OCI-M2 (cell line): ENCODE measurements around the gene ZNF292.
"Not testable (repeated sequence)": the region's sequence is repeated elsewhere in the genome, so short reads cannot be mapped to it uniquely, and the experiment has no call there.

Source experiments
- DNase-seq: peaks from one replicate; lab custom pipeline; 2025; ENCODE audit not compliant: unreplicated experiment; lab: John Stamatoyannopoulos, UW

The ZNF292 gene

DNA sequence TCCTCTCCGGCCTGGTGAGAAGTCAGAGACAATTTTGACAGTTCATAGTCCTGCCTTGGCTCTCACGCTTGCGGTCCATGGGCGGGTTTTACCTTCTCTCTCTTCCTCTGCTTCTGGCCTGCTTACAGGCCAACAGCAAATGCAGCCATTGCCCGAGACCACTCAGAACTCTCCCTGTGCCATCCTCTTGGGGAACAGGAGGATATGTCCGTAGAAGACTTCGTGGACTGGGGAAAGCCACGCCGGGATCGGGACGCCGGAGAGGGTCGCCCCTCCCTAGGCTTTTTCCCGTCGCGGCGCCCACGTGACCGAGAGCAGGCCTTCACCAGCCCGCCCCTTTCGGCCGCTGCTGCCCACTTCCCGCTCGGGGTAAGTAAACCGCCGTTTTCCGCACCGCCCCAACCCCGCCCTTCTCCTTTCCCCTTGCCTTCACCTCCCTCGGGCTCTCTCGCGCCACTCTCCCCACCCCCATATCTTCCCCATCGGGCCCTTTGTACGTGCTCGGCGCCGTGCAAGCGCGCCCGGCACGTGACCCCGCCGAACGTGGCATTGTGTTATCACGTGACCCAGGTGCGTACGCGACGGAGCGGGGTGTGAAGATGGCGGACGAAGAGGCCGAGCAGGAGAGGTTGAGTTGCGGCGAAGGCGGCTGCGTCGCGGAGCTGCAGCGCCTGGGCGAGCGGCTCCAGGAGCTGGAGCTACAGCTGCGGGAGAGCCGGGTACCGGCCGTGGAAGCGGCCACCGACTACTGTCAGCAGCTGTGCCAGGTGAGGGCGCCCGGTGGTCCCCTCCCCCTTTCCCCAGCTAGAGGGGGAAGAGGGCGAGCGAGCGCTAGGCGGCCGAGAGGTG, at the start of gene ZNF292:
Gene ZNF292 (plus strand): TSS at position 573 of the 849 bp plus-strand sequence. CDS start 27 bp downstream, at position 600.
- DNase-seq = peak; percentile 86

DNA sequence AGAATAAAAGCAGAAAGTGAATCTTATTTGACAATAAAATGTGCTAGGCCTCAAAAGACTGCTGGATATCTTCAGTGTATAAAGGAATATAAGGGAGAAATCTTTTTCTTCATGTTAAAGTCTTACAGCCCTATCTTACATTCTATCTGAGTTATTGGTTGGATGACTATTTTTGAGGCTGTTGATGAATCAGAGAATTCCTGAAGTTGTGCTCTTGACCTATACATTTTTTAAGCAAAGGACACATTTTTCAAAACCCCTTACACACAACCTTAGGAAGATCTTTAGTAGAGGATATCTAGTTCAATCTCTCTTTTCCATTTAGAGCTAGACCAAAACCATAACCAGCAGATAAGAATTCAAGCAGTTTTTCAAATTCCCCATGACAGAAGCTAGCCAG, 49.5 kb upstream of the ZNF292 start:
- no peak for DNase-seq

DNA sequence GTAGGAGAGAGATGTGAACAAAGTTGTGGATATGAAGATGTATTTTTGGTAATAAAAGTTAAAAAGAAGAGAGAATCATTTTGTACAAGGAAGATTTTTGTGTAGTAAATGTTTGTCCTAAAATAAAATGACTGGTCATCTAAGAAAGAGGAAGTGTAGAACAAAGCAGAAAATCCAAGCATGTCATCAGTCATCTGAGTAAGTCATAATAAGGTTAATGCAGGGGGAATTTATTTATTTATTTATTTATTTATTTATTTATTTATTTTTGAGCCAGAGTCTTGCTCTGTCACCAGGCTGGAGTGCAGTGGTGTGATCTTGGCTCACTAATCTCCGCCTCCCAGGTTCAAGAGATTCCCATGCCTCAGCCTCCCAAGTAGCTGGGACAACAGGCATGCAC, 44.7 kb upstream of the ZNF292 start:
- no peak for DNase-seq

DNA sequence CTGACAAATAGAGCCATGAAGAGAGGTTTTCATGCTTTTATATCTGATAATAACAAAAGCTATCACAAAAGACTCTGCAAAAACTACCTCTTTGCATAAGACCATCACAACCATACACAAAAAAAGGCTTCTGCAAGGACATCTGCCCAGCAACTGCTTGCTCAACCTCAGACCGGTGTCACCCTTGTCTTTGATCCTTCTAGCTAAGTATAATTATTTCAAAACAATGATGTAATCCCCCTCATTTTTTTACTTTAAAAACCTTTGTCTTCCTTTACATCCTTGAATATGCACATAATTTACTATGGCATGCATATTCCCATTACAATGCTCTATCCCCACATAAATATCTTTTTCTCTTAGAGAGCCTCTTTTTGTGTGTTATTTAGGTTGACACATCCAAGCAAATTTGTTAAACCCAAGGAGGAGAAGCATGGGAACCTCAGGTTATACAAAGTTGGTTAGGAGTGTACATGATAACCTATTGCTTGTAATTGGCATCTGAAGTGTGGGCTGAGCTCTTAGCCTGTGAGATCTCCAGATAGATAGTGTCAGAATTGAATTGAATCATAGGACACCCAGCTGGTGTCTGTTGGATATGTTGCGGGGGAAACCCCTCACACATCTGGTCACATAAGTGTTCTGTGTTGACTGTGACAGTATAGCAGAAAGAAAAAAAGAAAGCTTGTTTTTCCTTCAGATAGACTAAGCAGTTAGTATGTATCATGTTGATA, 39.8 kb upstream of the ZNF292 start:
- no peak for DNase-seq

DNA sequence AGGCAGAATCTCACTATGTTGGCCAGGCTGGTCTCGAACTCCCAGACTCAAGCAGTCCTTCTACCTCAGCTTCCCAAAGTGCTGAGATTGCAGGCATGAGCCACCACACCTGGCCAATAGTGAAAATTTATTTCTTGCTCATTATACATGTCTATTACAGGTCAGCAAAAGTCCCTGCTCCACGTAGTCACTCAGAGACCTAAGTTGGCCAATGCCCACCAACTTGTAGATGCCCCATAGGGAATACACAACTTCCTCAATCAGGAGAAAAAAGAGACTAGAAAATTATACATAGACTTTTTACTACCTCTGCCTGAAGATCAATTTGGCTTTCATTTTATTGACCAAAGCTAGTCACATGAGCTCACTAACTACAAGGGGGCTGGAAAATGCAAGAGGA, 38.4 kb upstream of the ZNF292 start:
- no peak for DNase-seq

DNA sequence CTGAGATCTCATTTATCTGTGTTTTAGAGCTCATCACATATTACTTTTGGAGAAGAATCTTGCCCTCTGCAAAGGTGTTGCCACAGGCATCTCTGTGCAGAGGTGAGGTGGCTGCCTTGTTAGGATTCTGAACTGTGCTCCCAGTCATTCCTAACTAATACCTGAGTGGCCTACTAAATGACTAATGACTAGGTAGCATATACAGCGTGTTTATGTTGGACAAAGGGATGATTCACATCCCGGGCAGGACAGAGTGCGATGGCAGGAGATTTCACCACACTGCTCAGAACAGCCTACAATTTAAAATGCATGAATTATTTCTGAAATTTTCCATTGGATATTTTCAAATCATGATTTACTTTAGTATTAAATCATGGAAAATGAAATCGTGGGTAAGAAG, 37.3 kb upstream of the ZNF292 start:
- DNase-seq = no peak

DNA sequence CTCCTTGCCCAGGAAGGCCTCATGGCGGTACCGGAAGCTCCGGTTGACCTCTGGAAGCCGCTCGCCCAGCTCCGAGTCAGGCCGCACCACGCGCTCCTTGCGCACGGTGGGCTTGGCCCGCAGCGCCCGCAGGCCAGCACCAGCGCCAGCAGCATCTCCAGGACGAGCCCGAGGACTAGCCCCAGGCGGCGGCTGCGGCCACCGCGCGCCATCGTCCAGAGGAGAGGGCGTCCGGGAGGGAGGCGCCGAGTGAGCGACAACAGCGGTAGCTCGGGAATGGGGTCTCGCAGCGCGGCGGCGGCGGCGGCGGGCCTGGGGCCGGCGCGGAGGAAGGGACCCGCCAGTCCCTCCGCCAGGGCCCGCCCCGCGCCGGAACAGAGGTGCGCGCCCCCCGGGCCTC, 32.9 kb upstream of the ZNF292 start:
- no peak for DNase-seq

DNA sequence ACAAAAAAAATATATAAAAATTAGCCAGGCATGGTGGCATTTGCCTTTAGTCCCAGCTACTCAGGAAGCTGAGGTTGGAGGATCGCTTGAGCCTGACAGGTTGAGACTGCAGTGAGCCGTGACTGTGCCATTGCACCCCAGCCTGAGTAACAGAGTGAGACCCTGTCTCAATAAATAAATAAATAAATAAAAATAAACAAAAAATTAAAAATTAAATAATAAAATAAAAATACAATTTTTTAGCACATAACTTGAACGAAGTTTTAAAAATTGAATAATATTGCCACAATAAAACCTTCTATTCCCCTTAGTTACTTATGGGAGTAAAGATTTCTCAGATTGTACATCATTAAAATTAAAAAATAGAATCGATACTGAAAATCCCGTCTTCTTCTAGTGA, 31.3 kb upstream of the ZNF292 start:
- no peak for DNase-seq

DNA sequence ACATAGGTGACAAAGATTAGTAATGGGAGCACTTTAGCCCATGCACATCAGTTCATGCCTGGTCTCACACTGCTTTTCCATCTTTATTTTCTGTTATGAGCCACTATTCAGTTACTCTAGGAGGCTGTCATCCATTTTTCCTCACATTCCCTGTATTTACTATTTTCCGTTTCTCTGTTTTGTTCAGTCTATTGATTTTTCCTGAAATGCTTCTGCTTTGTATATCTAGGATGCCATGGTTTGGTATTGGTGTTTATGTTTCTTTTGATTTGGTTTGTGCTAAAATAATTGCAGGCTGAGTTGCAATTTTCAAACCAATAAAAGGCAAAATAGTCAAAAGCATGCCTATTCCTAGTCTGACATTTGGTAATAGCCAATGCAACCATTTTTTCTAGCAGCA, 28.9 kb upstream of the ZNF292 start:
- no peak for DNase-seq

DNA sequence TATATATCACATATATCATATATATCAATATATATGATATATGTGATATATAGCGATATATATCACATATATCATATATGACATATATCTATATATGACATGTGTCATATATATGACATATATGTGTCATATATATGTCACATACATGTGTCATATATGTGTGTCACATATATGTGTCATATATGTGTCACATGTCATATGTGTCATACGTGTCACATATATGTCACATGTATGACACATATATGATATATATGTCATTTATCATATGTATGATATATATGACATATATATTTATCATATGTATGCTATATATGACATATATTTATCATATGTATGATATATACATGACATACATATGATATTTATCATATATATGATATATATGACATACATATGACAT, 27.6 kb upstream of the ZNF292 start:
- DNase-seq = no peak

DNA sequence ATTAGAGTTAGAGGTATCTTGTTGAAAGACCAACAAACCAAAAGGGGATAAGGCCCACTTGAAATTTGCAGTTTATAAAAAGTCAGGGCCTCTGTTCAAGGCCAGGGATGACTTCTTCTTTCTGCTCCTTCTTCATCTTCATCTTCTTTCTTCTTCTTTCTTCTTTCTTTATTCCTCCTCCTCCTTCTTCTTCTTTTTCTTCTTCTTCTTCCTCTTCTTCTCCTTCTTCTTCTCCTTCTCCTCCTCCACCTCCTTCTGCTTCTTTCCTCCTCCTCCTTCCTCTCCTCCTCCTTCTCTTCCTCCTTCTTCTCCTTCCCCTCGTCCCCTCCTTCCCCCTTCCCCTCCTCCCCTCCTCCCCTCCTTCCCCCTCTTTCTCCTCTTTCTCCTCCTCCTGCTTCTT, 18.4 kb upstream of the ZNF292 start:
- no peak for DNase-seq

DNA sequence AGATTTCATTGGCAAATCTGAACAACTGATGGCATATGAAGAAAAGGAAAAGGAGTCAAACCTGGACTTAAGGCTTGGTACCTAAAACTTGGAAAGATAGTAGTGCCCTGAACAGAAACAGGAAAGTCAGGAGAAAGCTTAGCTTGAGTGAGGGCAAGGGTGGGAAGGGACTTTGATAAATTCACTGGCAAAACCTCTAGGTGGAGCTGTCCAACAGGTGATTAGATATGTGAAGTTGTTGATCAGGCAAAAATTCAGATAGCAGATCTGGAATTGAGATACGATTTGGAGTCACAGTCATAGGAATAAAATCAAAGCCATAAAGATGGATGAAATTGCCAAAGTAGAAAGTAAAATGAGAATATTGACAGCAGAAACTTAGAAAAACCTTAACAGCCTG, 16.1 kb upstream of the ZNF292 start:
- no peak for DNase-seq

DNA sequence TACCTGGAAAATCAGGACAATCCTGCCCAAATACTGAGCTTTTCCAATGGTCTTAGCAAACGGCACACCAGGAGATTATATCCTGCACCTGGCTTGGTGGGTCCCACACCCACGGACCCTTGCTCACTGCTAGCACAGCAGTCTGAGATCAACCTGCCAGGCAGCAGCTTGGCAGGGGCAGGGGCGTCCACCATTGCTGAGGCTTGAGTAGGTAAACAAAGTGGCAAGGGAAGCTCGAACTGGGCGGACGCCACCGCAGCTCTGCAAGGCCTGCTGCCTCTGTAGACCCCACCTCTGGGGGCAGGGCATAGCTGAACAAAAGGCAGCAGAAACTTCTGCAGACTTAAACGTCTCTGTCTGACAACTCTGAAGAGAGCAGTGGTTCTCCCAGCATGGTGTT, 15.4 kb upstream of the ZNF292 start:
- not testable (repeated sequence) for DNase-seq

DNA sequence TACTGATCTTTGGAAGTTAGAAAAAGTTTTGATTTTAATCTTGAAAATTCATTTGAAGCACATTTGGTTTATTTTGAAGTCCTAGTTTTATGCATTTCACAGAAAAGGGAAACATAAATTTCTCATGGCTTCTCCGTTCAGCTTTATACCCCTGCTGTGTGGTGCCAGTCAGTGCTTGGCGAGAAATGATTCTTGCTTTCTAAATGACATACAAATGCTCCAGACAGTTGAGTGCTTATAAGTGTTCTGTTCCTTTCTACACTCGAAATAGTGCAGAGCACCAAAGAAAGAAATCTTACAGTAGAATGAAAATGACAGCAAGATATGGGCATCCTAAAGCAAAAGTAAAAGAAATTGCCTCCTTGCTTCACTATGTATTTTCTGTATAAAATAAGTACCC, 9.0 kb upstream of the ZNF292 start:
- no peak for DNase-seq

DNA sequence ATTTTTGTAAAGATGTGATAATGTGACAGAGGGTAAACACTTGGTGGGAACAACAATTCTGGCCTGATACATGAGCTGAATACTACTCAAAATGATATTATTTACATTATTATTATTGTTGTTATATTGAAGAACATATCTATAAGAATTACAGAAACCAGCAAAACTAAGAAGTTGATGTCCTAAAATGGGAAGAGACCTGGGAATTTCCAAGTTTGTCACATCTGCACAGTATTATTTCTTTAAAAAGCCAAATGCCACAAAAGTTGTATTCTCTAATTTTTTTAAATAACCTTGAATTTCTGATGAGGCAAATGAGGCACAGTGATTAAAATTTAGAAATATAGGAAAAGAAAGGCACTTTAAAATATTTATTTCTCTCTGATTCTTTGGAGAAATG, 5.0 kb upstream of the ZNF292 start:
- no peak for DNase-seq

DNA sequence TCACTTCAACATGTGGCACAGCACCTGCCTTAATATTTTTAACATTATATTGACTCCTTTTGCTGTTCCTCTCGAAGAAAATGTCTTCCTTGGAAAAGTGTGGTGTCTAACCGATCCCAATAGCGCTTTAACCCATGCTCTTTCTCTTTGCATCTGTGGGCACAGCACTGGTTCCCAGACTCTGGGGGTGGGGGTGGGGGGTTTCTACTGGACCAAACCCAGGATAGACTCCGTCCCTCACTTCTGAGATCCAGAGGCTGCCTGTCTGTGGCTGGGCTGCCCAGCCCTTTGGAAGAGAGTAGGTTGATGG, 3.9 kb upstream of the ZNF292 start:
- DNase-seq = no peak

DNA sequence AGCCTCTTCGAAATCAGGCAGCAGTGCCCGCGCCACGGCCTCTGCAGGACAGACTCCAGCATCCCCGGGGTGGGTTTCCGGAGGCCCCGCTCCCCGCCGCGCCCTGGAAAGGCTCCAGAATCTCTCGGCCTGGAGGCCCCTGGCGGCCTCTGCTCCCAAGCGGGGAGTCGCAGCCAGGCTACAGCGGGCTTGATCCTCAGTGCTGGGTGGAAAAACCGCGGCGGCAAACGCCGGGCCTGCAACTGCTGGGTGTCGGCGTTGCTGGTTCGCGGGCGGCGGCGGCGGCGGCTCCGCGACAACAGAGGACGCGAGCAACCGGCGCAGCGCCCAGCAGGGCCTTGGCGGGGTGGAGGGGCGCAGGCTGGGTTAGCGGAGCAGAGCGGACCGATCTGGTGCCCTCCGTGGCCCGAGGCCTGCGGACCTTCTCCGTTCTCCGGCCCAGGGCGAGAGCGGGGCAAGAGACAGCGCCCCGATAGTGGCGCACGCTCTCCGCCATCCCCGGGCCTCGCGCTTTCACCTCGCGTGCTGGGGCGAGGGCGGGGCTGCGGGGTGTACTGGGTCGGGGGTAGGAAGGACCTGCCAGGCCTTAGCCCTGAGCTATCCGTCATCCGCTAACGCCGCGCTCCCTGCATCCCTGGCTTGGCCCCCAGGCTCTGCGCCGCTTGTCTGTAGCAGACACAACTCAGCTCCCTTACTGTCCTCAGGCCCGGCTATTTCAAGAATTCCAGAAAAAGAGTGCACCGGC, 3.4 kb upstream of the ZNF292 start:
- DNase-seq = no peak

DNA sequence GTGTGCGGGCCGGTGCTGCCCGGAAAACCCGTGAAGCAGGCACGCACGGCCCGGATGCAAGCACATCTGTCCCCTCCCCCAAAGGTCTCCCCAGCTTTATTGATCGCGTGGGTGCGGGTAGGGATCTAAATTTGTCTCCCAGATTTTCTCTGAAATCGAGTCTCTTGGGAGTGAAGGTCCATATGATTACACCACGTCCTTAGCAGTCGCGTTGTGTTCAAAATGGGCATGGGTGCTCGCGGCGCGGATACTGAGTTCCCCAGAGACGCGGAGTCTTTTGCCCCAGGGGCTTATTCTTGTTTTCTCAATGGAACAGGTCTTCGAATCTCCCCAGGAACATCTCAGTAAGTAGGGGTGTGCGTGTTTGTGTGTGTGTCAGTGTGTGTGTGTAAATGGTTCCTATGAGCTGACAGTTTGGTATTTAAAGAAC, 2.8 kb upstream of the ZNF292 start:
- DNase-seq = no peak

DNA sequence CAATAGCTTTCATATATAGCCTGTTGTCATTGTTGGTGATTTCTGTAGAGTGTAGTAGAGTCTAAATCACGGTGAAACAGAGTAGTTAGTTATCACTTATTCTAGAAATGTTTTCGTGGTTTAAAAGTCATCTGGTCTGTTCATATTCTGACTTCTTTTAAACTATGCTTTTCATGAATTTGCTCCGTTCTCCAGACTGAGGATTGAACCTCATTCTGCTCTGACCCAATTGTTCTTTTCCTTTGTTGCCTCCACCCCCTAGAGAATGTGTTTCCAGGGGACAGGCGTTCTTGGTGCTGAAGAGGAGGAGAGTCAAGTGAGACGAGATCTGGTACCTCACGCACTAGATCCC, 748 bp upstream of the ZNF292 start:
- DNase-seq = no peak

DNA sequence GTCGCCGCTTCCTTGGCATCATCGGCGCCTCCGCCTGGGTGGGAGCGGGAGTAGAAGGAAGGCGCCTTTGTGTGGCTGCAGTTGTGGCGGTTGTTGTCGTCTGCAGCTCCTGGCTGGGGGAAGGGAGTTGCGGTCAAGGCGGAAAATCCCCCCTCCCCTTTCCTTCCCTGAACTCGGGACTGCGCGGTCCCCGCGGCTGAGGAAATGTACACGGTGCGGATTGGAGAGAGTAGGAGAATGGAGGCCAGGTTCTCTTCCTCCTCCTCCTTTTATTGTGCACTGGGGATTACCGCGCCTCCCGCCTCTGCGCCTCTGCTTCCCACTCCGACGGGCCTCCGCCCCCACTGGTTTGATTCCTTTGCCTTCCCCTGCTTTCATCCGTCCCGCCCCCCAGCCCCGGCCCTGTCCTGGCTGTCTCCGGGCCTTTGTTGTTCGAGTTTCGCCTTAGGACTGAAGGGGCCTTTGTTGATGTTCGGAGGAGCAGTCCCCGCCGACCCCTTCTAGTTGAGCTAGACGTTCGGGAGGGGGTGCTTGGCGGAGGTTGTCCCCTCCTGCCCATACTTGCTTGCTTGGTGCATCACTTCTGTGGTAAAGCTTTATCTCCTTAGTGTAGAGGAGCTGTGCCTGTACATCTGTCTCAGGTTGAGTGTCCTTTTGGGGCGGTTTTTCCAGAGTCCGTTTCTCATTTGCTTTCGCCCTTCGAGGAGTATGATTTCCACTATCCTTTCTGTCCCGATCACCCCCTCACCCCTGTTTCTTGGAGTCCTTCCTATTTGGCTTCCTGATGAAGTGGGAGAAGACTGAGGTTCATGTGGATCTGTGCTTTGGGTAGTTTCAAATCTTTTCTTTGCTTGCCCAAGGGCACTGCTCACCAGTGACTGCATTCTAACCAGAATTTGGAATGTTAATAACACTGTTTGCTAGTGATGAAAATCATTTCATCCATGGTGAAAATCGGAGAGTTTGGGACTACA, 764 bp downstream of the ZNF292 start:
- no peak for DNase-seq

DNA sequence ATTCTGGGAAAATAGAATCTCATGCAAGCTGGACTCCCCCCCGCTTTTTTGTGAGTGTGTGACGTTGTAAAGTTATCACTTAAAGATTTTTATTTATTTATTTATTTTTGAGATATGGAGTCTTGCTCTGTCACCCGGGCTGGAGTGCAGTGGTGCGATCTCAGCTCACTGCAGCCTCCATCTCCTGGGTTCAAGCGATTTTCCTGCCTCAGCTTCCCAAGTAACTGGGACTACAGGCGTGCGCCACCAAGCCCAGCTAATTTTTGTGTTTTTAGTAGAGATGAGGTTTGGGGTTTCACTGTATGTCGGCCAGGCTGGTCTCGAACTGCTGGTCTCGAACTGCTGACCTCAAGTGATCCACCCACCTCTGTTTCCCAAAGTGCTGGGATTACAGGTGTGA, 2.2 kb downstream of the ZNF292 start:
- DNase-seq = not testable (repeated sequence)
